HFFc6 (cell line): ENCODE results near the gene SPATA16. TPM values are rescaled to one million over a fixed set of nuclear protein-coding genes. Genes with fewer than 3 reads are reported as not detected.
"Not testable (repeated sequence)": the region's sequence is repeated elsewhere in the genome, so short reads cannot be mapped to it uniquely, and the experiment has no call there.

Source experiments
- DNase-seq: peaks from one replicate; pipeline ENCODE4 v3.0.0-alpha.2; 2018
- H3K27ac Mint-ChIP-seq: 2 replicates; pipeline ENCODE4 v1.8.0; 2020; ENCODE audit warnings: mild to moderate bottlenecking, mixed read lengths
- H3K27me3 Mint-ChIP-seq: 2 replicates; pipeline ENCODE4 v1.8.0; 2021; ENCODE audit warnings: mild to moderate bottlenecking, moderate library complexity, mixed read lengths; ENCODE audit not compliant: insufficient read depth
- H3K36me3 Mint-ChIP-seq: 2 replicates; pipeline ENCODE4 v1.8.0; 2021; ENCODE audit warnings: low read depth, mixed read lengths
- H3K4me1 Mint-ChIP-seq: 2 replicates; pipeline ENCODE4 v1.8.0; 2020; ENCODE audit warnings: low read depth, mixed read lengths
- H3K4me3 Mint-ChIP-seq: 2 replicates; pipeline ENCODE4 v1.8.0; 2020; ENCODE audit warnings: mild to moderate bottlenecking, moderate library complexity, mixed read lengths
- H3K9me3 Mint-ChIP-seq: 2 replicates; pipeline ENCODE4 v1.8.0; 2020; ENCODE audit warnings: mild to moderate bottlenecking, mixed read lengths
- CTCF ChIP-seq: fragments of 200-600 bp; sonication (generic); IDR thresholded peaks from 2 replicates; pipeline ENCODE4 v1.5.0; 2021; ENCODE audit warnings: antibody characterized with exemption, mild to moderate bottlenecking
- total RNA-seq, 6 experiments: library from RNA; stranded (reverse); fragmentation: NEBNext Ultra II Directional; extraction: Animal tissue kit (Norgen Biotek cat#: 25700); gene quantifications; 2 replicates in 1 of 6; 3 replicates in 5 of 6; pipeline ENCODE4 v1.2.3, GENCODE V29; 2021

SPATA16 gene
- total RNA-seq, 6 experiments from 2014 or later: not detected

- Mint-ChIP-seq H3K4me3 (no peak overlapping the region), H3K9me3 (no peaks in the 10 kb centered on the region; the same call in 1 of the 2 replicates), H3K4me1 (no peaks in the 10 kb centered on the region), H3K27me3 (no peaks in the 10 kb centered on the region), H3K36me3 (no peaks in the 10 kb centered on the region), H3K27ac (no peak overlapping the region)
- no peak for DNase-seq
- no peak for TF ChIP-seq CTCF
Measured at GRCh38 chr3:173027429-173027828, 113.6 kb downstream of the SPATA16 start.

GRCh38 chr3:173025941-173026340, 115.1 kb downstream of the SPATA16 start:
- Mint-ChIP-seq H3K27ac (no peak overlapping the region), H3K36me3 (no peaks in the 10 kb centered on the region), H3K9me3 (no peaks in the 10 kb centered on the region; the same call in 1 of the 2 replicates), H3K4me1 (no peaks in the 10 kb centered on the region), H3K27me3 (no peaks in the 10 kb centered on the region; the same call in 1 of the 2 replicates), H3K4me3 (no peak overlapping the region)
- no peak for TF ChIP-seq CTCF
- DNase-seq: no peak

- Mint-ChIP-seq H3K36me3 (no peaks in the 10 kb centered on the region), H3K4me1 (no peaks in the 10 kb centered on the region), H3K4me3 (no peak overlapping the region), H3K9me3 (peaks cover 4% of the 10 kb centered on the region; the same call in 1 of the 2 replicates), H3K27ac (no peak overlapping the region), H3K27me3 (no peaks in the 10 kb centered on the region; the same call in none of the 2 replicates)
- no peak for TF ChIP-seq CTCF
- DNase-seq: no peak
Measured at GRCh38 chr3:173021547-173022185, 119.4 kb downstream of the SPATA16 start.

DNA sequence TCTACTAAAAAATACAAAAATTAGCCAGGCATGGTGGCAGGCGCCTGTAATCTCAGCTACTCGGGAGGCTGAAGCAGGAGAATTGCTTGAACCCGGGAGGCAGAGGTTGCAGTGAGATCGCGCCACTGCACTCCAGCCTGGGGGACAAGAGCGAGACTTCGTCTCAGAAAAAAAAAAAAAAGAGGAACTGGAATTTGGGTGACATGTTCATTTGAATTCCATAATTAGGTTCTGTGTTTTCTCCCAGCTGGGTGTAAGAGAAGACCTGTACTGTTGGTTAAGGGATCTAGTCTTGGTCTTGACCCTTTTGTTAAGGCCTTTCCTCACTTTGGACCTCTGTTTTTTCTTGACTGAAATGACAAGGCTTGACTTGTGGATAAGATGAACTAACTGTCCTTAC, 120.9 kb downstream of the SPATA16 start:
- not testable (repeated sequence) for H3K36me3 Mint-ChIP-seq, H3K27me3 Mint-ChIP-seq, H3K4me1 Mint-ChIP-seq, H3K27ac Mint-ChIP-seq, H3K4me3 Mint-ChIP-seq, H3K9me3 Mint-ChIP-seq, DNase-seq

- H3K4me1 Mint-ChIP-seq: no peaks in the 10 kb centered on the region
- no peaks in the 10 kb centered on the region; the same call in none of the 2 replicates for H3K27me3 Mint-ChIP-seq
- DNase-seq: no peak
- H3K4me3 Mint-ChIP-seq: no peak overlapping the region
- TF ChIP-seq CTCF: no peak
- H3K27ac Mint-ChIP-seq: no peak overlapping the region
- no peaks in the 10 kb centered on the region for H3K36me3 Mint-ChIP-seq
- H3K9me3 Mint-ChIP-seq: peaks cover 4% of the 10 kb centered on the region; the same call in 1 of the 2 replicates
Measured at GRCh38 chr3:173019378-173019777, 121.7 kb downstream of the SPATA16 start.

- H3K4me1 Mint-ChIP-seq: no peaks in the 10 kb centered on the region
- no peak overlapping the region for H3K4me3 Mint-ChIP-seq
- H3K27me3 Mint-ChIP-seq: no peaks in the 10 kb centered on the region; the same call in none of the 2 replicates
- H3K9me3 Mint-ChIP-seq: peaks cover 4% of the 10 kb centered on the region; the same call in 1 of the 2 replicates
- TF ChIP-seq CTCF: no peak
- no peak overlapping the region for H3K27ac Mint-ChIP-seq
- H3K36me3 Mint-ChIP-seq: no peaks in the 10 kb centered on the region
- no peak for DNase-seq
Measured at GRCh38 chr3:173018758-173019157, 122.3 kb downstream of the SPATA16 start.
